ENCODE data around the gene PAM16. TPM values are rescaled to one million over a fixed set of nuclear protein-coding genes. Genes with fewer than 3 reads are reported as not detected.
A peak's percentile ranks its signal among the peaks of the same experiment; 100 is the strongest.

PAM16 gene
- total and polyA plus RNA-seq, 2 experiments from 2014 or later, result 35.0 to 70.4 TPM

DNA sequence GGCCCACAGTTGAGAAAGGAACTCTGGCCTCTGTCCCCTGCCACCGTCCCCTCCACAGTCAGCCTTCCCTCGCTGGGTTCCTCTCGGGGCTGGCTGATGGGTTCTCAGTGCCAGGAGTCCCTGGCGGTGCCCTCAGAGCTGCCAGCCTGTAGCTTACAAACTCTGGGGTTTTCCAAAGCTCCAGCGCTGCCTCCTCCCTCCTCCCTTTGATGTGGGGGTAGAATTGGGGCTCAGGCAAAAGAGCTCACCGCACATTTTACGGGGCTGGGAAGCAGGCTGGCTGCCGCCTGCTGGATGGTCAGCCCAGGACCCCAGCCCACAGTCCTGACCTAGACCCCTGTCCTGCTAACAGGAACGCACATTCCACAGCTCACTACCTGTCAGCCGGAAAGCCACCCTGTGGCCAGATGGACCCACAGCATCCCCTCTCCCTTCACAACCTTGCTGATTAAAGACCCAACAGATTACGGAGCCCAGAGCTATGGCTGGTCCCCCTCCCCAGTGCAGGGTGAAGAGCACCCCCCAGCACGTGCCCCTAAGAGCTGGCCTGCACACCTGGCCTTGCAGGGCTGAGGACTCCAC, 26.5 kb upstream of the PAM16 start:
- H3K36me3 ChIP-seq (replicated peaks; ENCODE audit: insufficient read depth, low read depth), result no peaks in the 10 kb centered on the region
- H2AFZ ChIP-seq, result no peak overlapping the region
- H3K27me3 ChIP-seq, result no peaks in the 10 kb centered on the region
- peak overlapping the region; percentile 66 for H3K4me2 ChIP-seq
- no peaks in the 10 kb centered on the region for H3K9me2 ChIP-seq (replicated peaks; ENCODE audit: insufficient read depth)
- no peaks in the 10 kb centered on the region for H3K9me3 ChIP-seq (ENCODE audit: low read depth)
- H3K4me1 ChIP-seq (ENCODE audit: insufficient read depth), result peaks cover 43% of the 10 kb centered on the region
- WGBS (ENCODE audit: low lambda C conversion rate, missing lambda C conversion rate), result 77% methylated on average over 12 of the region's 12 CpGs
- peak overlapping the region; percentile 95 for H3K27ac ChIP-seq
- H3K4me3 ChIP-seq, result no peak overlapping the region
- TF ChIP-seq, protein P1, sequence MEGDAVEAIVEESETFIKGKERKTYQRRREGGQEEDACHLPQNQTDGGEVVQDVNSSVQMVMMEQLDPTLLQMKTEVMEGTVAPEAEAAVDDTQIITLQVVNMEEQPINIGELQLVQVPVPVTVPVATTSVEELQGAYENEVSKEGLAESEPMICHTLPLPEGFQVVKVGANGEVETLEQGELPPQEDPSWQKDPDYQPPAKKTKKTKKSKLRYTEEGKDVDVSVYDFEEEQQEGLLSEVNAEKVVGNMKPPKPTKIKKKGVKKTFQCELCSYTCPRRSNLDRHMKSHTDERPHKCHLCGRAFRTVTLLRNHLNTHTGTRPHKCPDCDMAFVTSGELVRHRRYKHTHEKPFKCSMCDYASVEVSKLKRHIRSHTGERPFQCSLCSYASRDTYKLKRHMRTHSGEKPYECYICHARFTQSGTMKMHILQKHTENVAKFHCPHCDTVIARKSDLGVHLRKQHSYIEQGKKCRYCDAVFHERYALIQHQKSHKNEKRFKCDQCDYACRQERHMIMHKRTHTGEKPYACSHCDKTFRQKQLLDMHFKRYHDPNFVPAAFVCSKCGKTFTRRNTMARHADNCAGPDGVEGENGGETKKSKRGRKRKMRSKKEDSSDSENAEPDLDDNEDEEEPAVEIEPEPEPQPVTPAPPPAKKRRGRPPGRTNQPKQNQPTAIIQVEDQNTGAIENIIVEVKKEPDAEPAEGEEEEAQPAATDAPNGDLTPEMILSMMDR (IDR thresholded peaks at IDR 0.05; ENCODE audit: poor library complexity), result no peak
- TF ChIP-seq EZH2 (IDR thresholded peaks at IDR 0.05; ENCODE audit: borderline replicate concordance), result no peak
- TF ChIP-seq EZH2phosphoT487 (IDR thresholded peaks at IDR 0.05; ENCODE audit: low read depth, severe bottlenecking, unreplicated experiment), result no peak
- no peak for DNase-seq (ENCODE audit: low spot score)
- H4K20me1 ChIP-seq (ENCODE audit: insufficient read depth, poor library complexity, severe bottlenecking), result peaks cover 37% of the 10 kb centered on the region
- H3K79me2 ChIP-seq, result peaks cover 52% of the 10 kb centered on the region

DNA sequence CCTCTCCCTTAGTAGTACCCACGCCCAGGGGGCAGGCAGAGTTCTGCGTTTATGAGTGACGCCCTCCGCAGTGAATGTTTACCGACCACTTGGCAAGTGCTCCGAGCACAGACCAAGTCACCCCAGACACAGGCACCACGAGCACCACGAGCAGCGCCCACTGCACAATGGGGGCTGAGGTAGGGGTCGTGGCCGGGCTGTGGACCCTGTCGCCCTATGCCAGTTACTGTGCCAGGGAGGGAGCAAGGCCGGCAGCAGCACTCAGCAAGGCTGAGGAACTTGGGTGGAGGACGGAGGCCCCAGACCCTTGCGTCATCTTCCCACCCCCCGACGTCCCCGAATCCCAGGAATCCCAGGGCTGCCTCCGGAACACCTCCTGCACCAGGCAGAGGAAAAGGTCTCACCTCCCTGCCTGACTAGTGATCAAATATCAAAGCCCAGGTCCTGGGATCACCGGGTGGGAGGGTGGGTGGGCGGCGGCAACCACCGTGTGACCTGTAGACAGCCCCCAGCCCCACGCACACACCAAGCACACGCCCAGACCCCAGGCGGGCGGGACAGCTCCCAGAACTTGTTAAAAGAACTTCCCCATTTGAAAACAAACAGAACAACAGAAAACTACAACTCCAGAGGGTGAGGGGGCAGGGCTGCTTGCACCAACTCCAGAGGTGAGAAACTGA, 25.9 kb upstream of the PAM16 start:
- Histone ChIP-seq H3K4me3 (no peak overlapping the region), H3K4me2 (peak overlapping the region; percentile 66)

DNA sequence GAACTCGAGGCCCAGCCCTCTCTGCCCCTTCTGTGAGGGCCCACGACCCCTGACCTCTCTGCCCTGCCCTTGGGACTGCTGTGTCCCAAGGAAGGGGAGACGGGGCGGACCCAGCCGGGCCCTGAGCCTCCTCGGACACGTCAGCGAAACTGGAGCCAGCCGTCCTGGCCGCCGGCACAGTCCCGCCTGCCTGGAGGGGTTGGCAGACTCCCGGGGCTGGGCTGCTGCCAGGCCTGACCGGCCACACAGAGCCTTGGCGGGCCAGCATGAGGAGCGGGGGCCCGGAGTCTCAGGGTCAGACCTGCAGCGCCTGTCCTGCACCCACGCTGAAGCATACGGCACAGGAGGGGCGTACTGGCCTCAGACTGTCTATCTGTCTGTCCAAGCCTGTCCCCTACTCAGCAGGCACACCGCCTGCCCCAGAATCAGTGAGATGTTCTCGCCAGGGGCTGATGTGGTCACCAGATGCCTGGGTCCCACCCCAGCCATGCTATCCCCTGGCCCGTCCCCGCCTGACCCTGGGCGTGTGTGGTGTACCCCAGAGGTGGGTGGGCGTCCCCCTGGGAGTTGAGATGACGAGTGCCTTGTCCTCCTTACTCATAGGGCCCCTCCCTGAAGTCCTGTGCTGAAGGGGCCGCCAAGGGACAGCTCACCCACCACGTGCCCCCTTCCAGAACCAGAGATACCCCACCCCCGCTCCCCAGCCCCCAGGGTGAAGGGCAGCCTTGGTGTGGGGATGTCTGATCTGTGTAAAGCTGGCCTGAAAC, 25.2 kb upstream of the PAM16 start:
- DNase-seq (ENCODE audit: low spot score), result peak; percentile 56
- peaks cover 51% of the 10 kb centered on the region for H3K4me1 ChIP-seq (ENCODE audit: insufficient read depth)
- H3K27ac ChIP-seq, result peak overlapping the region; percentile 95
- H2AFZ ChIP-seq, result no peak overlapping the region
- peaks cover 44% of the 10 kb centered on the region for H4K20me1 ChIP-seq (ENCODE audit: insufficient read depth, poor library complexity, severe bottlenecking)
- TF ChIP-seq EZH2phosphoT487 (IDR thresholded peaks at IDR 0.05; ENCODE audit: low read depth, severe bottlenecking, unreplicated experiment) (no peak), EZH2 (IDR thresholded peaks at IDR 0.05; ENCODE audit: borderline replicate concordance) (no peak)
- TF ChIP-seq, protein P1 (IDR thresholded peaks at IDR 0.05; ENCODE audit: poor library complexity), result no peak
- no peaks in the 10 kb centered on the region for H3K9me3 ChIP-seq (ENCODE audit: low read depth)
- no peaks in the 10 kb centered on the region for H3K27me3 ChIP-seq
- peak overlapping the region; percentile 66 for H3K4me2 ChIP-seq
- H3K4me3 ChIP-seq, result no peak overlapping the region
- H3K9me2 ChIP-seq (replicated peaks; ENCODE audit: insufficient read depth), result no peaks in the 10 kb centered on the region
- 74% methylated on average over 23 of the region's 31 CpGs for WGBS (ENCODE audit: low lambda C conversion rate, missing lambda C conversion rate)
- peaks cover 59% of the 10 kb centered on the region for H3K79me2 ChIP-seq
- H3K36me3 ChIP-seq (replicated peaks; ENCODE audit: insufficient read depth, low read depth), result no peaks in the 10 kb centered on the region

More for the DNA sequence above, 25.9 kb upstream of the PAM16 start:
- H3K36me3 ChIP-seq (replicated peaks; ENCODE audit: insufficient read depth, low read depth), result no peaks in the 10 kb centered on the region
- H3K9me3 ChIP-seq (ENCODE audit: low read depth), result no peaks in the 10 kb centered on the region
- H2AFZ ChIP-seq, result no peak overlapping the region
- H3K4me1 ChIP-seq (ENCODE audit: insufficient read depth), result peaks cover 49% of the 10 kb centered on the region
- no peaks in the 10 kb centered on the region for H3K27me3 ChIP-seq
- peak overlapping the region; percentile 95 for H3K27ac ChIP-seq
- TF ChIP-seq EZH2 (IDR thresholded peaks at IDR 0.05; ENCODE audit: borderline replicate concordance), result no peak
- TF ChIP-seq EZH2phosphoT487 (IDR thresholded peaks at IDR 0.05; ENCODE audit: low read depth, severe bottlenecking, unreplicated experiment), result no peak
- TF ChIP-seq, protein P1 (IDR thresholded peaks at IDR 0.05; ENCODE audit: poor library complexity), result no peak
- peaks cover 58% of the 10 kb centered on the region for H3K79me2 ChIP-seq
- H4K20me1 ChIP-seq (ENCODE audit: insufficient read depth, poor library complexity, severe bottlenecking), result peaks cover 43% of the 10 kb centered on the region
- WGBS (ENCODE audit: low lambda C conversion rate, missing lambda C conversion rate), result 61% methylated on average over 24 of the region's 27 CpGs
- no peaks in the 10 kb centered on the region for H3K9me2 ChIP-seq (replicated peaks; ENCODE audit: insufficient read depth)
- DNase-seq (ENCODE audit: low spot score), result no peak
